HUDEP-2 (cell line): ENCODE results near the gene LST1.
"Not testable (repeated sequence)": the region's sequence is repeated elsewhere in the genome, so short reads cannot be mapped to it uniquely, and the experiment has no call there.

ENCODE experiments used
- DNase-seq, 76 experiments: peaks; one replicate each; lab custom pipeline; 2025; ENCODE audit not compliant: unreplicated experiment in 76 of 76; lab: John Stamatoyannopoulos, UW

LST1 gene

DNA sequence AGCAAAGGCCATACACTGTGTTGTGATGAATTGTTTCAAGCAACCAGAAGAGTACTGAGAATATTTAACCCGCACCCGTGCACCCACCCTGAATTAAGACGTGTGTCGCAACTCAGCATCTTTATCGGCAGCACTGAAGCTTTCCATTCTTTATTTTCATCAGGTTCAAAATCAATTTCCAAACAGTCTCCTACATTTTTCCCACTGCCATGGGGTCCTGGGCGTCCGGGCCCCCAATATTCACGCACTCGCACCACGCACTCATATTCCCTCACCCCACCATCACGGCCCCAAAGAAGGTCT lies 5.7 kb upstream of the LST1 start:
- DNase-seq = no peak

DNA sequence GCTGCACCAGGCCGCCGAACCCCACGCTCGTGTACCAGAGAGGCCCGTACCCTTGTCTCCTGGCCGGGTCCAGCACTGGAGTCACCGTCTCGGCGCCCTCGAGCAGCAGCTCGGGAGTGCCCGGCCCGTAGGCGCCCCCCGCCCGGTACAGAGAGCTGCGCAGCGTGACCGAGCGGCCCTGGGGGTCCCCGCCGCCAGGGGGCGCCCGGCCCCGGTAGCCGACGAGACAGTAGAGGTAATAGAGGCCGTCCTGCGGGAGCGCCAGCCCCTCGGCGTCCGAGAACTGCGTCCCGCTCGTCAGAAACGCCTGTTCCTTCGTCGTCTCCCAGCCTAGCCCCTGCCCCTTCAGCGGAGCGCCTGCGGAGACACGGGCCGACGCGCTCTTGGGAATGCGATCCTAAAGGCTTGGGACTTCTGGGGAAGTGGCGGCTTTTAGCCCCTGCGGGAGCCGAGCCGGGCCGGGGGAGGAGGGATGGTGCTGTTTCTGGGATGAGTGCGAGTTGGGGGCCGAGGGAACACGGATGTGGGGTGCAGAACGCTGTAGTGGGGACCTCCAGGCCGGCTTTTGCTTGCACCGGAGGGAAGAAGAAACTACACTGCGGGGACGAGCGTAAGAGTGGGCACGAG lies 5.2 kb upstream of the LST1 start:
- DNase-seq = peak in 71 of 76 experiments; percentile 13 to 89 (median 69)

DNA sequence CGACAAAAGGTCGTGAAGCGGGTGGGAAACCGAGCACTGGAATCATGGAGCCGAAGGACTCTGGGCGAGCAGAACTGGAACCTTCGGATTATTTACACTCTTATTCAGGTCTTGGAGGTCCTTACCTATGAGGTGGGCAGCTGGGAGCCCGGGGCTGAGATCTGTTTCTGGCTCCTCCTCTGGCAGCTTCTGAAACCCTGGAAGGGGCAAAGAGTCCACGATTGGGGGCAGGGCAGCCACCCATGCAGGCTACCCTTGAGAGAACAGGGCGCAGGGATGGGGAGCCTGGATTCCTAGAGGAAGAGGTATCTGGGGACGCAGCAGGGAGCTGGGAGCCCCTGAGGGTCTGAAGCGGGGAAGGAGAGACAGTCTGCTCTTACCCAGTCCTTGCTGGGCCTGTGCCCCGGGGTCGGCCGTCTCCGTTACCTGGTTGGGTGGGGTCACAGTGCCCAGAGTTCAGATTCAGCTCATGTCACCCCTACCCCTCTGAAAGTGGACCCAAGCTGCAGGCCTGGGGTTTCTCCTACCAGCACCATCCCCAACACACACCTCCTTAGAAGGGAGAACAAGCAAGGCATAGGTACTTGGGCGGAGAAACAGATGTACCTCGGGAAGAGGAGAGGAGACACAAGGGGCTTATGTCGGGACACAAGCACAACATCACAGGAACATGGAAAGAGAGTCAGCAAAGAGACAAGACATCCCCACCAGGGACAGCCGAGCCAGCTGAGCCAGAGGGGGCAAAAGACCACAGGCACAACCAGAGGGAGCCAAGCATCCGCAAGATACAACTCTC lies 4.4 kb upstream of the LST1 start:
- DNase-seq = peak in 2 of 76 experiments; percentile 12 to 71

GRCh38 chr6:31582230-31582643 lies 3.8 kb upstream of the LST1 start, which contains the start of gene LTB:
Gene LTB (minus strand): TSS chr6:31582424. CDS start chr6:31582417, 7 bp downstream.
- no peak for DNase-seq

- peak in 32 of 76 experiments; percentile 6 to 62 (median 31) for DNase-seq
Measured at GRCh38 chr6:31585491-31585890, 586 bp upstream of the LST1 start.

DNA sequence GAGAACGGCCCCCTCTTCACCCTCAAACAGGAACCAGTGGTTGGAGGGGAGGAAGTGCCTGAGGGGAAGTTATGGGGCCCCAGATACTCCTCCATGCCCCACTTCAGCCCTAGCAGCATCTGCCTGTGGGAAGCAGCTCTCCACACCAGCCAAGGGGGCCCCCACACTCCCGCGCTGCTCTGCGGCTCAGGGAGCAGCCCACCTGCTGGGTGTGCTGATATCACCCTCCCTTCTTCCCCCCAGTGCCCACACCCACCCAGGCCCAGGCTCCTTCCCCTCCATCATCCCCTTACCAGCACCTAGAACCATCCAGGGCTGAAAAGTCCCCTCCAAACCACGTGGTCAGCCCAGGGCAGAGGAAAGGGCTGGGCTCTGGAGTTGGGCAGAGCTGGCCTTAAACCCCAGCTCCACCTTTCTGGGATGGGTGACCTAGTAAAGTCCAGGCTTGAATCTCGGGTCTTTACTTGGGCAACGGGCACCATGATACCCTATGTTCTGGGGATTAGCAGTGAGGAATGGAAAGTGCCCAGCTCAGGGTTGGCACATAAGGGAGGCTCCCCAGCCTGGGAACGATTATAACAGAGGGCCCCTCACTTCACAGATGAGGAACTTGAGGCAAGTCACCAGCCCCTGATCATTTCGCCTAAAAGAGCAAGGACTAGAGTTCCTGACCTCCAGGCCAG lies 663 bp downstream of the LST1 start:
- DNase-seq = no peak

DNA sequence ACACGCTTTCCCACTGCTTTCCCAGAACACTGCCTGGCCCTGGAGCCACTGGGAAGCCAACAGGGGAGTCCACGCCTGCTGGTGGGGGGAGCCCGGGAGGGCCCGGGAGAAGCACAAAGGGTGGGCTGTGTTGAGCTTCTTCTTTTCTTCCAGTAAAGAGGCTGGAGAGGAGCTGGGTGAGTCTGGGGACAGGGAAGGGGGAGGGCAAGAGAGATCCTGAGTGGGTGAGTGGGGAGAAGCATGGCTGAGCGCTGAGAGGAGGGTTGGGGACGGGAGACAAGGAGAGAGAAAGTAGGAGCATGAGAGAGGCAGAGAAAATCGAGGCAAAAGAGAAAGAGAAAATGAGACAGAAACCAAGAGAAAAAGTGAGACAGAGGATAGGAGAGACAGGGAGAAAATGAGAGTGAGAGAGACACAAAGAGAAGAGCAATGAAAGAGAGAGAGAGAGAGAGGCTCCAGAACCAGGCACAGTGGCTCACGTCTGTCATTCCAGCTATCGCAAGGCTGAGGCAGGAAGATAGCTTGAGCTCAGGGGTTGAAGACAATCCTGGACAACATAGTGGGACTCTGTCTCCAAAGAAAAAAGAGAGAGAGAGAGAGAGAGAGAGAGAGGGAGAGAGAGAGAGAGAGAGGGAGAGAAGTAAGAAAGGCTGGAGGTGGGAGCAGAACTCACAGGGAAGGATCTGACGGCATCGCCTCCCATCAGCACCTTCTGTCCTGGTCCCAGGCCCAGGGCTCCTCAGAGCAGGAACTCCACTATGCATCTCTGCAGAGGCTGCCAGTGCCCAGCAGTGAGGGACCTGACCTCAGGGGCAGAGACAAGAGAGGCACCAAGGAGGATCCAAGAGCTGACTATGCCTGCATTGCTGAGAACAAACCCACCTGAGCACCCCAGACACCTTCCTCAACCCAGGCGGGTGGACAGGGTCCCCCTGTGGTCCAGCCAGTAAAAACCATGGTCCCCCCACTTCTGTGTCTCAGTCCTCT lies 2.0 kb downstream of the LST1 start:
- DNase-seq = no peak

DNA sequence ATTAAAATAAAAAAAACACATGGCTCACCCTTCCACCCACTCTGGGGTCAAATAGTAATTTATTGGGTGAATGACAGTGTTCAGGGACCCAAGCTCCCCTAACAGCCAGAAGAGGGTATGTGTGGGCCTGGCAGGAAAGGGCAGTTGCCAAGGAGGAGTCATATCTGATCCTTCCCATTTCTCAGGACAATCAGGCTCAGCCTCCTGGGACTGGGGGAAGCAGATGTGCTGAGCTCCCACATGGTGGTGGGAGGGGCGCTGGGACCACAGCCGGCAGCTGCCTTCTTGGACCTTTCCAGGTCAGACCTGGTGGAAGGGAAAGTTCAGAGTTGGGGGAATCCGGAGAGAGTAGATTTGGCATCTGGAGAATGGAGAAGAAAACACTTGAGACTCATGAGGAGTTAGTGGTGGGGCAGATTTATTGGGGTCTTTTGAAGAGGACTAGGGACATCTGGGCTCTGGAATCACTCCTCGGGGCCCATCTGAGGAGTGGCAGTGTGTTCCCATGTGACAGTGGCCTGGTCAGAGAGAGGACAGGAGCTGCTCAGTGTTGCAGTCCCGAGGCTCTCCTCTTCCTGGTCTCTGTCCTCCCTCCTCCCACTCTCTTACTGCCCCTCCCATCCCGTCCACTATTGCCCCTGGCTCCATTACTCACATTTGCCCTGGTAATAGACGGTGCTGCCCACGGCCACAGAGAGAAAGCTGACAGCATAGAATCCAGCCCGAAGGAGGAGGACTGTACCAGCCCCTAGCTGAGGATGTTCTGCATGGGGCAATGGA lies 3.0 kb downstream of the LST1 start:
- DNase-seq = no peak

DNA sequence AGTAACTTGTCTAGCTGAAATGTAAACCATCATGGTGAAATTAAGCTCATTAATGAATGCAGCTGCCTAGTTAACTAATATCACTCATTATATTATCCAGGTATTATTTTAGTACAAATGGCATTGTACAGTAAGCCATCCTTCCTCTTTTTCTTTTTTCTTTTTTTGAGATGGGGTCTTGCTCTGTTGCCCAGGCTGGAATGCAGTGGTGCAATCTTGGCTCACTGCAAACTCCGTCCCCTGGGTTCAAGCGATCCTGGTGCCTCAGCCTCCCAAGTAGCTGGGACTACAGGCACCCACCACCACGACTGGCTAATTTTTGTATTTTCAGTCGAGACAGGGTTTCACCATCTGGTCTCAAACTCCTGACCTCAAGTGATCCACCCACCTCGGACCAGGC lies 4.6 kb downstream of the LST1 start:
- not testable (repeated sequence) for DNase-seq

- no peak for DNase-seq
Measured at GRCh38 chr6:31592396-31592771, 6.3 kb downstream of the LST1 start.

DNA sequence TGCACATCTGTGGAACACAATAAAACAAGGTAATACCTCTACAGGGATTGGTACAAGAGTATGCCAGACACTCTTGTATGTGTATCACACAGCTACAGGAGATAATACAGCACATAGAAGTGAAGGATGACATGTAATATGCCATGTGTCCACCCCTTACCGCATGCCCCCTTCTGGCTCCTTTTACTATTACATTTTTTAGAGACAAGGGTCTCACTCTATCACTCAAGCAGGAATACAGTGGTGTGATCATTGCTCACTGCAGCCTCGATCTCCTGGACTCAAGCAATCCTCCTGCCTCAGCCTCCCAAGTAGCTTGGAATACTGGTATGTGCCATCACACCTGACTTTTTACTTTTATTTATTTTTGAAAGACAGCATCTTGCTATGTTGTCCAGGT lies 10.9 kb downstream of the LST1 start:
- DNase-seq = peak in 32 of 76 experiments; percentile 8 to 72 (median 48)

GRCh38 chr6:31607317-31607716 lies 21.2 kb downstream of the LST1 start:
- no peak for DNase-seq

DNA sequence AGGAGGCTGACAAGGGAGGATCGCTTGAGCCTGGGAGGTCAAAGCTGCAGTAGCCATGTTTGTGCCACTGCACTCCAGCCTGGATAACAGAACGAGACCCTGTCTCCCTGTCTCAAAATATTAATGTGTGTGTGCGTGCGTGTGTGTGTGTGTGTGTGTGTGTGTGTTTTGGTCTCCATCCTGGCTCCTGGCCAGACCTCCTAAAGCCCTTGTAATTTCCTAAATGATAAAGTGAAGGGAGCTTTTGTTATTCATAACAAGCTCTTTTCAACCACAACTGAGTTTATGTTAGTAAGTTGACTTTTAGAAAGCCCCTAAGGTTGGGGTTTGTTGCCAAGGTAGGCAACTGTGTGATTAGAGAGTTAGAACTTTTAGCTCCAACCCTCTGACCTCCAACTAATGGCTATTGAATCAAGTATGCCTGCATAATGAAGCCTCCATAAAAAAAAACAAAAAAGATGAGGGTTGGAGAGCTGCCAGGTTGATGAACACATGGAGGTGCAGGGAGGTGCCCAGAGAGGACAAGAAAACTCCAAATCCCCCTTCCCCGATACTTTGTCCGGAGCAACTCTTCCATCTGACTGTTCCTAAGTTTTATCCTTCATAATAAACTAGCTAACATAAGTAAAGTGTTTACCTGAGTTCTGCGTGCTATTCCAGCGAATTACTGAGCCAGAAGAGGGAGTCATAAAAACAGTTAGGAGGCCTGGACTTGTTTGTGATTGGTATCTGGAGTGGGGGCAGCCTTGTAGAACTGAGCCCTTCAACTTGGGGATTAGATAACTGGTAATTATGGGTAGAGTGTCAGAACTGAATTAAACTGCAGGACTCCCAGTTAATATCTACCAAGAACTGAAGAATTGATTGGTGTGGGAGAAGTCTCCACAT lies 23.7 kb downstream of the LST1 start:
- DNase-seq = peak in 14 of 76 experiments; percentile 3 to 43 (median 20)

DNA sequence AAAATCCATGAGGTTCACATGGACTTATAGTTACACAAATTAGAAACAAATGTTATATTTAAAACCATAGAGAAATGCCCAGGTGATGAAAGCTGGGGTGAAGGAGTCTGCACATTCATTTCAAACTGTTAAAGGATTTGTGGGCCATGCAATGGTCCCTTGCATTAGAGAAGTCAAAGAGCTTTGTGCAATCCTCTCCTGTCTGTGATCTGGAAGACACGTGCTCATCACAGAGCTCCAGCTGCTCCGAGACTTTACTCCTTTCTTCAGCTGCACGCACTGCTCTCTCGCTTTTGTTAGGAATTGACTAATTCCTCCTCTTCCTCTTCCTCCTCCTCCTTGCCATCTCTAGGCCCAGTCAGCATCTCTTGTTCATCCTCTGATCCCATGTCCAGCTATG lies 24.9 kb downstream of the LST1 start:
- no peak for DNase-seq

- no peak for DNase-seq
Measured at GRCh38 chr6:31614075-31614619, 28.1 kb downstream of the LST1 start.

- DNase-seq = no peak
Measured at GRCh38 chr6:31614684-31615578, 28.9 kb downstream of the LST1 start, which contains the start of gene AIF1. Gene AIF1 (plus strand): TSS chr6:31615234. CDS start chr6:31615330, 96 bp downstream.

DNA sequence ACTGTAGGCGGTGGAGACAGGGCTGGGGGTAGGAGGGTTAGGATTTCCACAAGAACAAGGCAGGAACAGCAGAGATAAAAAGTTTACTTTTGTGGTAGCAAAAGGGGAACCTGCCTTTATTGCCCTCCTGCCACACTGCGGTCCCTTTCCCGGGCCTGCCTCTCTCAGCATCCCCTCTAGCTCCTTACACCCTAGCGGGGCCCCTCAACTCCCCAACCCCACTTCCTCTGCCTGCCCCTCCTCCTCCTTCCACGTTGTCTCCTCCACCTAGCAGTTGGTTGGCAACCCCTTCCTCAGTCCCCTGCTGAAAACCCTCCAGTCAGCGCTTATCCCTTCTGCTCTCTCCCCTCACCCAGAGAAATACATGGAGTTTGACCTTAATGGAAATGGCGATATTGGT lies 29.7 kb downstream of the LST1 start:
- DNase-seq = no peak
